GM23248 (cell line): ENCODE results near the gene NEBL. TPM values are rescaled to one million over a fixed set of nuclear protein-coding genes. Genes with fewer than 3 reads are reported as not detected.

Source experiments
- DNase-seq: peaks from one replicate; pipeline ENCODE4 v3.0.0-alpha.2; 2015
- H2AFZ ChIP-seq: fragments of 200-600 bp; sonication (generic); 2 replicates; pipeline ENCODE4 v1.6.1; 2016; ENCODE audit warnings: antibody characterized with exemption
- H3F3A ChIP-seq: fragments of 200-600 bp; sonication (generic); 2 replicates; pipeline ENCODE4 v1.6.1; 2016; ENCODE audit warnings: mild to moderate bottlenecking, antibody characterized with exemption, mixed run types; ENCODE audit not compliant: insufficient read depth
- H3K27ac ChIP-seq: fragments of 200-600 bp; sonication (generic); 2 replicates; pipeline ENCODE4 v1.5.1; 2016; ENCODE audit warnings: mild to moderate bottlenecking
- H3K27me3 ChIP-seq: fragments of 200-600 bp; sonication (generic); replicated peaks from 2 replicates; pipeline ENCODE4 v1.6.1; 2016; ENCODE audit warnings: mild to moderate bottlenecking; ENCODE audit not compliant: insufficient read depth
- H3K36me3 ChIP-seq: fragments of 200-600 bp; sonication (generic); 2 replicates; pipeline ENCODE4 v1.6.1; 2016; ENCODE audit warnings: low read depth, mild to moderate bottlenecking
- H3K4me1 ChIP-seq: fragments of 200-600 bp; sonication (generic); 2 replicates; pipeline ENCODE4 v1.6.1; 2016; ENCODE audit warnings: mild to moderate bottlenecking; ENCODE audit not compliant: insufficient read depth
- H3K4me2 ChIP-seq: fragments of 200-600 bp; sonication (generic); one replicate; pipeline ENCODE4 v1.6.1; 2016; ENCODE audit warnings: mild to moderate bottlenecking; ENCODE audit not compliant: unreplicated experiment
- H3K4me3 ChIP-seq: fragments of 200-600 bp; sonication (generic); 2 replicates; pipeline ENCODE4 v1.5.1; 2016; ENCODE audit warnings: mild to moderate bottlenecking
- H3K79me2 ChIP-seq: fragments of 200-600 bp; sonication (generic); 2 replicates; pipeline ENCODE4 v1.6.1; 2016; ENCODE audit warnings: mild to moderate bottlenecking; ENCODE audit not compliant: insufficient read depth
- H3K9ac ChIP-seq: fragments of 200-600 bp; sonication (generic); 2 replicates; pipeline ENCODE4 v1.6.1; 2016; ENCODE audit warnings: mild to moderate bottlenecking
- H3K9me2 ChIP-seq: fragments of 200-600 bp; sonication (generic); 2 replicates; pipeline ENCODE4 v1.6.1; 2016; ENCODE audit warnings: mixed run types, mild to moderate bottlenecking, moderate library complexity; ENCODE audit not compliant: insufficient read depth
- H3K9me3 ChIP-seq: fragments of 200-600 bp; sonication (generic); one replicate; pipeline ENCODE4 v1.6.1; 2017; ENCODE audit warnings: low read depth
- H4K20me1 ChIP-seq: fragments of 200-600 bp; sonication (generic); 2 replicates; pipeline ENCODE4 v1.6.0; 2016; ENCODE audit not compliant: insufficient read depth
- EZH2 ChIP-seq: fragments of 200-600 bp; sonication (generic); IDR thresholded peaks from 2 replicates; pipeline ENCODE4 v1.6.1; 2018; ENCODE audit warnings: antibody characterized with exemption, mild to moderate bottlenecking; ENCODE audit not compliant: insufficient read depth, poor library complexity, severe bottlenecking
- EZH2phosphoT487 ChIP-seq: fragments of 200-600 bp; sonication (generic); IDR thresholded peaks from 2 replicates; pipeline ENCODE4 v1.6.1; 2018; ENCODE audit warnings: antibody characterized with exemption, moderate library complexity, mild to moderate bottlenecking, low read depth; ENCODE audit not compliant: insufficient read depth
- WGBS, 2 experiments: methylation state at CpG; one replicate each; pipeline ENCODE4 v1.1.6; 2015 to 2017; ENCODE audit warnings: low lambda C conversion rate in 2 of 2, low coverage in 1 of 2; ENCODE audit errors: missing lambda C conversion rate in 2 of 2; 5-methylcytosine and 5-hydroxymethylcytosine counted together
- in situ Hi-C: fragments of 300-500 bp; cut with MboI; formaldehyde crosslinking; loops from 2 replicates; pipeline ENCODE4 v1.15.0; 2020
- polyA plus RNA-seq: library from polyadenylated mRNA; unstranded; fragments of >200 nt; fragmentation: Nextera tagmentation; extraction: Ambion mirVana; gene quantifications from 2 replicates; pipeline ENCODE4 v1.2.1, GENCODE V29; 2016
- small RNA-seq: library from RNA; depleted of rRNA; stranded (forward); fragments of <200 nt; gene quantifications from one replicate; pipeline ENCODE3, GENCODE V24; 2014; ENCODE audit warnings: low read depth, low replicate concordance
- total RNA-seq: library from RNA; depleted of rRNA; stranded (reverse); fragments of >200 nt; shearing (Covaris generic); gene quantifications from 2 replicates; pipeline ENCODE4 v1.2.3, GENCODE V29; 2014

Gene NEBL
- total and polyA plus RNA-seq, 2 experiments from 2014 or later = not detected

GRCh38 chr10:20743942-20744341 lies 153.2 kb downstream of the NEBL start:
- in situ Hi-C loops = no loop called here
- no peak overlapping the region for H3K27ac ChIP-seq
- no peak overlapping the region for H3K9ac ChIP-seq
- H3K4me3 ChIP-seq = no peak overlapping the region
- no peak overlapping the region for H3K4me2 ChIP-seq
- H4K20me1 ChIP-seq = no peaks in the 10 kb centered on the region
- no peaks in the 10 kb centered on the region for H3K9me2 ChIP-seq
- no peak for DNase-seq
- no peaks in the 10 kb centered on the region for H3K36me3 ChIP-seq
- no peaks in the 10 kb centered on the region for H3K9me3 ChIP-seq
- H3F3A ChIP-seq = no peaks in the 10 kb centered on the region
- TF ChIP-seq EZH2phosphoT487 (no peak), EZH2 (no peak)
- WGBS, 2 experiments = 44 to 45% methylated on average over 5 of the region's 5 CpGs
- H3K27me3 ChIP-seq = no peaks in the 10 kb centered on the region
- H3K4me1 ChIP-seq = no peaks in the 10 kb centered on the region
- no peaks in the 10 kb centered on the region for H3K79me2 ChIP-seq
- no peak overlapping the region for H2AFZ ChIP-seq

- no peaks in the 10 kb centered on the region for H3K9me2 ChIP-seq
- no peak overlapping the region for H2AFZ ChIP-seq
- no peaks in the 10 kb centered on the region for H3K9me3 ChIP-seq
- in situ Hi-C loops = no loop called here
- H3K4me3 ChIP-seq = no peak overlapping the region
- TF ChIP-seq EZH2 (no peak), EZH2phosphoT487 (no peak)
- H3F3A ChIP-seq = no peaks in the 10 kb centered on the region
- no peaks in the 10 kb centered on the region for H3K4me1 ChIP-seq
- no peak for DNase-seq
- no peak overlapping the region for H3K9ac ChIP-seq
- no peak overlapping the region for H3K27ac ChIP-seq
- H3K4me2 ChIP-seq = no peak overlapping the region
- WGBS, 2 experiments = 26 to 32% methylated on average over 4 of the region's 4 CpGs
- H3K27me3 ChIP-seq = no peaks in the 10 kb centered on the region
- no peaks in the 10 kb centered on the region for H3K36me3 ChIP-seq
- H3K79me2 ChIP-seq = no peaks in the 10 kb centered on the region
- no peaks in the 10 kb centered on the region for H4K20me1 ChIP-seq
Measured at GRCh38 chr10:20742737-20743541, 154.2 kb downstream of the NEBL start.

- no peaks in the 10 kb centered on the region for H4K20me1 ChIP-seq
- no peak for DNase-seq
- H3K79me2 ChIP-seq = no peaks in the 10 kb centered on the region
- H3K4me2 ChIP-seq = no peak overlapping the region
- no peak overlapping the region for H3K9ac ChIP-seq
- no peaks in the 10 kb centered on the region for H3K9me2 ChIP-seq
- TF ChIP-seq EZH2phosphoT487 (no peak), EZH2 (no peak)
- H3K36me3 ChIP-seq = no peaks in the 10 kb centered on the region
- H3K4me1 ChIP-seq = no peaks in the 10 kb centered on the region
- H3K9me3 ChIP-seq = no peaks in the 10 kb centered on the region
- H3K27me3 ChIP-seq = no peaks in the 10 kb centered on the region
- no peak overlapping the region for H3K4me3 ChIP-seq
- H2AFZ ChIP-seq = no peak overlapping the region
- in situ Hi-C loops = no loop called here
- no peak overlapping the region for H3K27ac ChIP-seq
- H3F3A ChIP-seq = no peaks in the 10 kb centered on the region
- WGBS, 2 experiments = 2 to 3% methylated on average over 6 of the region's 6 CpGs
Measured at GRCh38 chr10:20740120-20740519, 157.0 kb downstream of the NEBL start.

DNA sequence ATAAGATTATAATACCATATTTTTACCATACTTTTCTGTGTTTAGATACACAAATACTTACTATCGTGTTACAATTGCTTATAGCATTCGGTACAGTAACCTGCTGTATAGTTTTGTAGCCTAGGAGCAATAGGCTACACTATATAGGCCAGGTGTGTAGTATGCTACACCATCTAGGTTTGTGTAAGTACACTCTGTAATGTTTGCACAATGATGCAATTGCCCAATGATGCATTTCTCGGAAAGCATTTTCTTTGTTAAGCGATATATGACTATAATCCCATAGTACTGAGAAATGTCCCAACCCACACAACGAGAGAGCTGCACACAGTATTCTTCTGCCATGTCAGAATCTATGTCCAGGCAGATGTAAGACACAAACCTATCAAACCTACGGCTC lies 160.0 kb downstream of the NEBL start:
- 36 to 43% methylated on average over 6 of the region's 6 CpGs for WGBS, 2 experiments
- Histone ChIP-seq H3K9ac (no peak overlapping the region), H3K4me2 (no peak overlapping the region), H3K79me2 (no peaks in the 10 kb centered on the region), H3K4me3 (no peak overlapping the region), H3K36me3 (no peaks in the 10 kb centered on the region), H3F3A (no peaks in the 10 kb centered on the region), H3K9me2 (no peaks in the 10 kb centered on the region), H3K4me1 (no peaks in the 10 kb centered on the region), H3K27me3 (no peaks in the 10 kb centered on the region), H4K20me1 (no peaks in the 10 kb centered on the region), H3K27ac (no peak overlapping the region), H3K9me3 (no peaks in the 10 kb centered on the region), H2AFZ (no peak overlapping the region)
- TF ChIP-seq EZH2phosphoT487 (no peak), EZH2 (no peak)
- in situ Hi-C loops = no loop called here
- DNase-seq = no peak

Small RNA genes within 50 kb of the gene (small RNA-seq; reads per million reads assigned to genes)
- gene AL157398.1 (not detected), gene MTND1P21 (not detected)
